Muscle layer of colon (tissue), 2 donors: ENCODE measurements around the gene TDRD1.

ENCODE experiments used
- H3K27ac ChIP-seq: one replicate; pipeline ENCODE4 v1.7.0; 2013; ENCODE audit warnings: low read depth, mild to moderate bottlenecking, low read length, moderate library complexity
- H3K27me3 ChIP-seq, 2 donors: one replicate each; pipeline ENCODE4 v1.7.0; 2013; ENCODE audit warnings: low read length in 2 of 2, mild to moderate bottlenecking in 2 of 2; ENCODE audit not compliant: insufficient read depth in 2 of 2, control insufficient read depth in 1 of 2
- H3K36me3 ChIP-seq: one replicate; pipeline ENCODE4 v1.7.0; 2013; ENCODE audit warnings: mild to moderate bottlenecking, low read length; ENCODE audit not compliant: insufficient read depth
- H3K4me1 ChIP-seq: one replicate; pipeline ENCODE4 v1.7.0; 2013; ENCODE audit warnings: mild to moderate bottlenecking, low read length; ENCODE audit not compliant: insufficient read depth
- H3K4me3 ChIP-seq, 2 donors: one replicate each; pipeline ENCODE4 v1.7.0; 2013; ENCODE audit warnings: low read length in 2 of 2, low read depth in 1 of 2, mild to moderate bottlenecking in 1 of 2, moderate library complexity in 1 of 2
- H3K9ac ChIP-seq: one replicate; pipeline ENCODE4 v1.7.0; 2013; ENCODE audit warnings: low read length
- H3K9me3 ChIP-seq: one replicate; pipeline ENCODE4 v1.7.0; 2013; ENCODE audit warnings: mild to moderate bottlenecking, low read length
- donor health status: abdominal sarcoma.
- donor health status: Adenocarcinoma of cecum.

TDRD1 gene

DNA sequence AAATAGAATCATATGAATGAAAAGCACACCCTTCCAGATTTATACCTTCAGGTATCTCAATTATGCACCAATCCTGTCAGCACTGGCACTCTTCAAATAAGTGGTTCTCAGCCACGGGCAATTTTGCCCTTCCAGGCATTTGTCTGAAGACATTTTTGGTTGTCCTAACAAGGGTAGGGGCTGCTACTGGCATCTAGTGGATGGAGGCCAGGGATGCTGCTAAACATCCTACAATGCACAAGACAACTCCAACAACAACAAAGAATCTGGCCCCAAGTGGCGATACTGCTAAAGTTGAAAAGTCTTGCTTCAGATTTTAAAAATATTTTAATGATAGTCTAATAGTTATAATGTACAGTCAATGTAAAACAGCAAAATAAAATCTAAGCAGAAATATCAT lies 21.2 kb upstream of the TDRD1 start:
- Histone ChIP-seq H3K9ac (no peak overlapping the region), H3K36me3 (peaks cover 14% of the 10 kb centered on the region), H3K9me3 (no peaks in the 10 kb centered on the region), H3K4me3 (no peak overlapping the region), H3K27ac (no peak overlapping the region), H3K4me1 (no peaks in the 10 kb centered on the region), H3K27me3 (no peaks in the 10 kb centered on the region)

DNA sequence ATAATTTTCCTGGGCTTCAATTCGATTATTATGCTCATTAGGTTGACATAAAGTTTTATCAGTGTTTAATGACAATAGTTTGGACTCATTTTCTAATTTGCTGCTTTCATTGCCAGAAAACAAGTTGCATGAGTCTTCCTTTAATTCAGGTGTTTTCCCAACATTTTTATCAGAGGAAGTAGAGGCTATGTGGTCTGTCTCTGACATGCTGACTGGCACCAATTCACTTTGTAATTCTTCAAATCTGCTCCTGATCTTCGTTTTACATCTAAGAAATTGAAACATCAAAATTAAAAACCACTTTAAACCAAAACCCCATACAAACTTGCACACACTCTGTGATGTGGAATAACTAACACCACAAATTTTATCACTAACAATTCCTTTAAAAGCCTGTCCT lies 16.1 kb upstream of the TDRD1 start:
- H3K9me3 ChIP-seq = no peaks in the 10 kb centered on the region
- no peak overlapping the region for H3K4me3 ChIP-seq
- no peaks in the 10 kb centered on the region for H3K36me3 ChIP-seq
- H3K9ac ChIP-seq = no peak overlapping the region
- H3K27me3 ChIP-seq = no peaks in the 10 kb centered on the region
- peaks cover 7% of the 10 kb centered on the region for H3K4me1 ChIP-seq
- no peak overlapping the region for H3K27ac ChIP-seq

DNA sequence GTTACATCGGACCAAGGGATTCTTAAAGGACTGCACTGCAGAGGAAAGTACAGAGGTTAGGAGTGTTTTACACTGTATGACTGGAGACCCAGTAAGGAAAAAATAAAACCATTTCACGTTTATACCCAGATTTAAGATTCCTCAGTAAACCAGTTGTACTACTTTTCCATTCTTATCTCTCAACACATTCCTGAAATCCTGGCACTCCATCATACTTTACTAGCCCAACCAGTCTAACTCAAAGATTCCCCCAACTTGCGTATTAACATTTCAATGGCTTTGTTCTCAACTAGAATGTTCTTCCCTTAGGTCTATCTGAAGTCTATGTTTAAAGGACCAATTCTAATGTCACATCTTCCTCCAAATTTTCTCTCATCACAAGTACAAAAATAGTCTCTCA lies 13.1 kb upstream of the TDRD1 start:
- H3K4me1 ChIP-seq = peaks cover 7% of the 10 kb centered on the region

DNA sequence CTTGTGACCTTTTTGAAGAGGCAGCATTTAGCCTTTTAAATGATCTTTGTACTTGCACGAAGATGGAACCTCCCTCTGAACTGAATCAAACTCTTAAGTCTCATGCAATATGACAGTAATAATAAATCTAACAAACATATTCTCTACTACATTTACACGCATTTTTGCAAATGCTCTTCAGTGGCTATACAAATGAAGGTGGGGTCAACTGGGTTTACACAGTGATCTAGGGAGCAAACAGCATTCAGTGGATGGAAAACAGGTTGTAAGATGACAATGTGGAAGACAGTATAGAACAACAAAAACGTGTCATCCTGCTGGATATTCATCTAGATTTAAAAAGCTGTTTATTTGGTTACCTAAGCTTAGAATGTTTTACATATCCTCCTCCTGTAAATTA lies 12.7 kb upstream of the TDRD1 start:
- H3K4me3 ChIP-seq = no peak overlapping the region
- H3K27ac ChIP-seq = no peak overlapping the region
- no peaks in the 10 kb centered on the region for H3K27me3 ChIP-seq
- no peaks in the 10 kb centered on the region for H3K9me3 ChIP-seq
- H3K9ac ChIP-seq = no peak overlapping the region
- H3K4me1 ChIP-seq = peaks cover 7% of the 10 kb centered on the region
- H3K36me3 ChIP-seq = no peaks in the 10 kb centered on the region

More for the DNA sequence above, 13.1 kb upstream of the TDRD1 start:
- Histone ChIP-seq H3K27ac (no peak overlapping the region), H3K4me3 (no peak overlapping the region), H3K9me3 (no peaks in the 10 kb centered on the region), H3K9ac (no peak overlapping the region), H3K36me3 (no peaks in the 10 kb centered on the region), H3K27me3 (no peaks in the 10 kb centered on the region)

DNA sequence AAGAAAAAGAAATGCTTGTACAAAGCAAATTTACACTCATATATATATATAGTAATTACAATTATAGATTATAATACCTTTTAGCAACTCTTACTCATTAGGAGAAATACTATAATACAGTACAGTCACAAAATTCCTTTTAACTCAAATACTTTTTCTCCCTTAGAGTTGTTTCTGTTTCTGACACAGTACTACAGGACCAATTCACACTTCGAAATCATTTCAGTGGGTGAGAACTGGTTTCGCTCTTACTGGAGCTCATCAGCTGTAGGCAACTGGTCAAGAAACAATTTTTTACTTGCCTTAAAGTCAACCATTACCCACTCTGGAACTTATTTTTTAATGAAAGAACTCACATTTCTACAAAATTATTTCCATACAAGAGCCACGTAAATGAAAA lies 11.2 kb upstream of the TDRD1 start:
- Histone ChIP-seq H3K4me1 (peaks cover 13% of the 10 kb centered on the region), H3K27me3 (no peaks in the 10 kb centered on the region), H3K27ac (no peak overlapping the region), H3K36me3 (no peaks in the 10 kb centered on the region), H3K9ac (no peak overlapping the region), H3K4me3 (no peak overlapping the region), H3K9me3 (no peaks in the 10 kb centered on the region)

DNA sequence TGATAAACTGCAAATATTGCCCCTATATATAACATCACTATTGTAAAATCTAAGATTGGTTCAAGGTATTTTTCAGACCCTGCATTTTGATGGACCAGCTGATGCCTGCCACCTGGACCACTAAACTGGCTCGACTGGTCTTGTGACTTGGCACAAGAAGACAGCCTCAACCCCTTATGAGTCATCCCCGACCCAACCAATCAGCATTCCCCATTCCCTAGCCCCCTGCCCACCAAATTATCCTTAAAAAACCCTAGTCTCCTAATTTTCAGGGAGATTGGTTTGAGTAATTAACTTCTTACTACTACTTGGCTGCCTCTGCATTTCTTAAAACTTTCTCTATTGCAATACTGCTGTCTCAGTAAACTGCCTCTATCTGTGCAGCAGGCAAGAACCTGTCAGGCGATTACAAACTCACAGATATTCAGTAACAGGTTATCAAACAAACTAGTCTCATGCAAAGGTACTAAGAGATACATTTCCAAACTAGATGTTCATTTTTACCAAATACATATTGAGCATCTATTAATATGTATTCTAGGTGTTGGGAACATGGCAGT lies 10.6 kb upstream of the TDRD1 start:
- Histone ChIP-seq H3K4me1 (peaks cover 13% of the 10 kb centered on the region), H3K27me3 (no peaks in the 10 kb centered on the region), H3K4me3 (no peak overlapping the region), H3K27ac (no peak overlapping the region), H3K9ac (no peak overlapping the region), H3K36me3 (no peaks in the 10 kb centered on the region), H3K9me3 (no peaks in the 10 kb centered on the region)

DNA sequence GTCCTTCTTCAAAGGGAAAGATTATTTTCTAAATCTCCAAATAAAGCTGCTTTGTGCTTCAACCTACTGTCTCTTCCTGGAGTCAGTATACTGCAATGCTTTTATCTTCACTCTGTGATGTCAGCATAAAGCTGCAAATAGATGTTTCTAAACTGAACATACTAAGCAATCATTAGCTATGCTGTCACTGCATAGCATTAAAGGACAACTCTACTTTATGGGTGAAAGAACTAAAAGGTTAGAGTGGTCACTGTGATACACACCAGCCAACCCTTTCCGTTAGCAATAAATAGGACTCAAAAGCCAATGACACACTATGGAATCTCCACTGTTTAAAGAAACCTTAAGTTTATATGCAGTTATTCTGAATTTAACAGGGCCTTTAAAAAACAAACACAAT lies 6.9 kb upstream of the TDRD1 start:
- H3K4me1 ChIP-seq = peaks cover 6% of the 10 kb centered on the region
- H3K9me3 ChIP-seq = no peaks in the 10 kb centered on the region
- peak overlapping the region in 1 of 2 donors; percentile 90 for H3K4me3 ChIP-seq
- H3K9ac ChIP-seq = no peak overlapping the region
- H3K27ac ChIP-seq = no peak overlapping the region
- no peaks in the 10 kb centered on the region for H3K27me3 ChIP-seq
- no peaks in the 10 kb centered on the region for H3K36me3 ChIP-seq

DNA sequence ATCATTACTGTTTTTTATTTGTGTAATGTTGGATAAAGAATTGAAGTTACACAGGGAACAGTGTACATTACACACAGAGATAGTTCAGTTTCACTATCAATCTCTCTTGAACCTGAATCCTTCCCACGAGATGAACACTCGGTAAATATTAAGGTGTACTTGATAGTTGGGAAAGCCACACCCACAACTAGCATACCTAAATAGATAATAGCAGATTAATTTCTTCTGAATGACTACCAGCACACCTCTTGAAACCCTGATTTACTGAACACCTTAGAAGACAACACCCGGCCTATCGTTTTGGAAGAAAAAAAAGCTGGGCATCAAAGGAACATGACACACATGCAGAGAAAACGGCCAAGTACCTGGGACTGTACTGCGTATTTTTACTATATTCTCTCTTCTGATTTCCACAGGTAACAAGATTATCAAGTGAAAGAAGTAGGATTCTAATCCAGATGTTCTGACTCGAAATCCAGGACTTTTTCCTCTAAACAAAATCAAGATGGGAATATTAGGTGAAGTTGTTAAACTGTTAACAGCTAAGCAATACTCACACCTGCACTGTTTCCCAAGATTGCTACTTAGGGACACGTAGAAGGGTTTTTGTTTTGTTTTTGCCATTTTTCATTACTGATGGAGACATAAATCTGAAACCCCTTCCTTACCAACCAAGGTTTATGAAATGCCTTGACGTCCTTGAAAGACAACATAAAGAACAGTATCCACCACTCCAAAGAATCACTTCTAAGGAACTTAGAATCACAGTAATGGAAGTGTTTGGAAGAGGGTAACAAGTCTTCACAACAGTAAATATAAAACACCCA lies 6.2 kb upstream of the TDRD1 start:
- Histone ChIP-seq H3K27ac (peak overlapping the region; percentile 97), H3K9me3 (no peaks in the 10 kb centered on the region), H3K9ac (peak overlapping the region; percentile 55), H3K27me3 (no peaks in the 10 kb centered on the region), H3K4me3 (peak overlapping the region; percentile 77 to 90), H3K36me3 (no peaks in the 10 kb centered on the region), H3K4me1 (peaks cover 6% of the 10 kb centered on the region)

DNA sequence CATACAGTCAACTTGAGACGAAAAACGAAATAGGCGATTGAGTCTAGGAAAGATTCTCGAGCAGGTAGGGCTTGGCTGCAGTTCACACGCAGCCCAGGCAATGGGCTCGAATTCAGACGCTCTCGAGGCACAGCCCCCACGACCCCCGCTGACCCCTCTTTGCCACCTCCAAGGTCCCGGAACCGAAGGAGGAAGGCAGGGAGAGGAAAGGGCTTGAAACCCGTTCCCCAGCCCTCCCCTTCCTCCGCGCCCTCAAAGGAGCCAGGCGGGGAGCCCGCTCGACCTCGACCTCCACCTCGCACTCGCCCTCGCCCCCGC lies 5.6 kb upstream of the TDRD1 start:
- Histone ChIP-seq H3K36me3 (no peaks in the 10 kb centered on the region), H3K4me3 (peak overlapping the region; percentile 77 to 90), H3K27me3 (no peaks in the 10 kb centered on the region)

DNA sequence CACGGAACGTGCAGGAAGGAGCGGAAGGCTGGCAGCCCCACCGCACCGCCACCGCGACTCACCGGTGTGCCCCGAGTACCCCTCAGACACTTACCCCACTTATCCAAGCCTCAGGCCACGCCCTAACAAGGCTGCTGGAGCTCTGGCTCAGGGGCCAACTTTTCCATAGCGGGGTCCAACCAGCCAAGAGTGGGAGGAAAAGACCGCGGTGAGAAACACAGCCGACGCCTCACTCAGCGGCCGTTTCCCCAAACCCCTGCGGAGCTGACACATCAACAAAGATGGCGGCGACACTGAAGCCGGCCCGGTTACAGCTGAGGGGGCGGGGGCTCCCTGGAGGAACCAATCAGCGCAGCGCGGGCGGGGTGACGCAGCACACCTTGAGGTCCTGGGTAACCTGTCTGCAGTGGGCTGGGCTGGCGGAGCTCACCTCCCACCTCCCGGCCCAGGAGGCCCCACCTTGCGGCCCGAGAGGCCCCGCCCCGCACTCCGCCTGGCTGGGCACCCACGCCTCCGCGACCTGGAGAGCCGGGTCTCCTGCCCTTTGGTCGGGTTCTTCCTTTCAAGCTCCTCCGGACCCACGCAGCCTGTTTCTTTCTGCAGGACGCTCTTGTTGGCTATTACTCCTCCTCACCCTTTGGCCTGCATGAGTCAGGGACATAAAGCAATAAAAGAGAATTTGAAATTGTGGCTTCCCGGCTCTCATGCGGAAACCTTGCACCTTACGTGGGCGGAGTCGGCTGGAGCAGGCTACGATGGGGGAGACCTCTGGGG lies 5.0 kb upstream of the TDRD1 start, which contains the start of gene CCDC186:
CCDC186 (minus strand) TSS at position 283 of the 774 bp plus-strand sequence. CDS start 10,935 bp downstream, outside the sequence.
- Histone ChIP-seq H3K4me3 (peak within 1 kb of the TSS; percentile 77 to 90), H3K9ac (peak within 1 kb of the TSS; percentile 55), H3K9me3 (no peaks in the 10 kb centered on the region), H3K36me3 (no peaks in the 10 kb centered on the region), H3K27me3 (no peaks in the 10 kb centered on the region), H3K4me1 (peaks cover 6% of the 10 kb centered on the region), H3K27ac (peak within 1 kb of the TSS; percentile 97)

More for the DNA sequence above, 5.6 kb upstream of the TDRD1 start:
- peak overlapping the region; percentile 97 for H3K27ac ChIP-seq
- H3K4me1 ChIP-seq = peaks cover 6% of the 10 kb centered on the region
- H3K9me3 ChIP-seq = no peaks in the 10 kb centered on the region
- peak overlapping the region; percentile 55 for H3K9ac ChIP-seq

DNA sequence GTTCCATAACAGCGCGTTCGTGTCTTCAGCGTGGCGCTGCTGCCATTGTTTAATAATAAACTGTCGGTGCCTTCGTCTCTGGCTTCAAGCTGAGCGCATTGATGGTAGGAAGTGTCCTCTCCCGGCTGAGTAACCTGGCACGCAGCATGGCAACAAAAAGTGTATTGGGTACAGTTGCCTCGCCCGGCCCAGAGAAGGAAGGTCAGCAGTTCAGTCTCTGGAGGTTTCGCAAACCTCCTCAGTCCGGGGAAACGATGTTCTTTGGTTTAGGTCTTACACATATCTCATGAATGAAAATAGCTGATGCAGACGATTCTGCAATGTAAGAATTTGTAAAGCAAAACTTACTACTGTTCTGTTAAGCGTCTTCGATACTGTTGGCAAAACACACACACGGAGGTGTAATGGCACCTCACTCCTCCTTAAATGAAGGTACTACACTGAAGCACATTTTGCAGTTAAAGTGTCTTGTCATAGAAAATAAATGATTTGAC lies 4.4 kb upstream of the TDRD1 start:
- no peaks in the 10 kb centered on the region for H3K9me3 ChIP-seq
- H3K4me1 ChIP-seq = peaks cover 6% of the 10 kb centered on the region
- H3K9ac ChIP-seq = peak overlapping the region; percentile 55
- H3K36me3 ChIP-seq = no peaks in the 10 kb centered on the region
- no peaks in the 10 kb centered on the region for H3K27me3 ChIP-seq
- peak overlapping the region; percentile 77 to 90 for H3K4me3 ChIP-seq
- peak overlapping the region; percentile 97 for H3K27ac ChIP-seq
